ENCODE results near the gene VWA3A. TPM values are rescaled to one million over a fixed set of nuclear protein-coding genes. Genes with fewer than 3 reads are reported as not detected.

Gene VWA3A
- total RNA-seq, 1 donor from 2014 or later = not detected

- peak; percentile 34 for DNase-seq (ENCODE audit: low read depth)
Measured at GRCh38 chr16:22198547-22199293, 106.4 kb downstream of the VWA3A start.

GRCh38 chr16:22202261-22202637 is 109.9 kb downstream of the VWA3A start:
- DNase-seq (ENCODE audit: low read depth) = no peak

GRCh38 chr16:22203091-22203490 is 110.8 kb downstream of the VWA3A start:
- DNase-seq (ENCODE audit: low read depth) = no peak

GRCh38 chr16:22204091-22204655 is 111.8 kb downstream of the VWA3A start:
- DNase-seq (ENCODE audit: low read depth) = no peak

- DNase-seq (ENCODE audit: low read depth) = no peak
Measured at GRCh38 chr16:22205577-22206012, 113.3 kb downstream of the VWA3A start.

- peak; percentile 97 for DNase-seq (ENCODE audit: low read depth)
Measured at GRCh38 chr16:22206013-22206841, 113.9 kb downstream of the VWA3A start, which contains the start of gene EEF2K. Gene EEF2K (plus strand): TSS chr16:22206278. CDS start chr16:22225730, 19,452 bp downstream.

Other genes starting within 250 kb of the VWA3A start
- 5.1 and 11.5 TPM in 2 replicates for gene NPIPB4, start 234.8 kb upstream of the VWA3A start, total RNA-seq
- 220 and 298 TPM in 2 replicates for gene UQCRC2, start 139.2 kb upstream of the VWA3A start, total RNA-seq
- gene PDZD9, start 91.4 kb upstream of the VWA3A start, total RNA-seq = not detected in 2 replicates
- gene MOSMO, start 84.4 kb upstream of the VWA3A start, total RNA-seq = 10.5 and 13.4 TPM in 2 replicates
- gene SDR42E2, start 70.0 kb downstream of the VWA3A start, total RNA-seq = not detected in 2 replicates
- 19.8 and 22.2 TPM in 2 replicates for gene EEF2K, start 113.7 kb downstream of the VWA3A start, total RNA-seq
- gene POLR3E, start 204.9 kb downstream of the VWA3A start, total RNA-seq = 47.2 and 51.4 TPM in 2 replicates

Measured in myocyte (in vitro differentiated cells).